ENCODE results near the gene KLHL30.

Gene KLHL30

GRCh38 chr2:238155051-238155760 lies 16.7 kb downstream of the KLHL30 start:
- 91 to 94% methylated on average over 19 of the region's 19 CpGs for WGBS, 2 experiments (ENCODE audit: insufficient coverage in 2 of 2)
- Histone ChIP-seq H3K4me1 (ENCODE audit: control insufficient read depth, insufficient read depth, low read length, poor library complexity, severe bottlenecking) (peaks cover 5% of the 10 kb centered on the region), H3K4me3 (ENCODE audit: extremely low read depth, insufficient read depth, low read length, poor library complexity, severe bottlenecking) (no peak overlapping the region), H3K9me3 (ENCODE audit: control insufficient read depth, low read length) (no peaks in the 10 kb centered on the region), H3K36me3 (ENCODE audit: control insufficient read depth, insufficient read depth, low read length) (no peaks in the 10 kb centered on the region), H3K27ac (ENCODE audit: low read depth, low read length, severe bottlenecking) (peak overlapping the region; percentile 36)

- Histone ChIP-seq H3K9me3 (ENCODE audit: control insufficient read depth, low read length) (no peaks in the 10 kb centered on the region), H3K4me3 (ENCODE audit: extremely low read depth, insufficient read depth, low read length, poor library complexity, severe bottlenecking) (no peak overlapping the region), H3K4me1 (ENCODE audit: control insufficient read depth, insufficient read depth, low read length, poor library complexity, severe bottlenecking) (peaks cover 5% of the 10 kb centered on the region), H3K27ac (ENCODE audit: low read depth, low read length, severe bottlenecking) (peak overlapping the region; percentile 36), H3K36me3 (ENCODE audit: control insufficient read depth, insufficient read depth, low read length) (no peaks in the 10 kb centered on the region)
- 81 to 86% methylated on average over 12 to 15 of the region's 18 CpGs for WGBS, 2 experiments (ENCODE audit: insufficient coverage in 2 of 2)
Observed at GRCh38 chr2:238155761-238156694, 17.6 kb downstream of the KLHL30 start.

DNA sequence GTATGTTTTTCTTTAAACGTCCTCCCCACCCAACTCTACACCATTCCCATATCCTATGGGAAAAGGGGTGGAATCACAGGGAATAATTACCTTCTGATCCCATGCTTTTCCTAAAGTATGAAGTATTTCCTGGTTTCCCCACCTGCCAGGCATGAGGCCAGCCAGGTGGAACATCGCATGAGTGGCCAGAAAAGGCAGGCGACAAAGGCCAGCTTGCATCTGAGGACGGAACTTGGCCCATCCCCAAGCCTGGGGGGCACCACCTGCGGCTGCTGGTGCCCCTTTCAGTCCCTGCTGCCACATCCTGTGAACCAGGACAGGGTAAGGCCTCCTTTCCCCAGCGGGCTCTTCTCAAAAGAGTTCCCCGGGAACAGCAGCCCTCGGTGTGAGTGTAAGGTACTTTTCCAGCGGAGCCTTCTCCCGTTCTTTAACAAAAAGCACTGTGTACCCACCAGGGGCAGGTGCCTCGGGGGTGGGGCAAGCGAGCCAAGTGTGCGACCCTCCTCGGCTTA lies 19.1 kb downstream of the KLHL30 start:
- Histone ChIP-seq H3K27ac (ENCODE audit: low read depth, low read length, severe bottlenecking) (no peak overlapping the region), H3K4me1 (ENCODE audit: control insufficient read depth, insufficient read depth, low read length, poor library complexity, severe bottlenecking) (no peaks in the 10 kb centered on the region), H3K4me3 (ENCODE audit: extremely low read depth, insufficient read depth, low read length, poor library complexity, severe bottlenecking) (no peak overlapping the region), H3K9me3 (ENCODE audit: control insufficient read depth, low read length) (no peaks in the 10 kb centered on the region), H3K36me3 (ENCODE audit: control insufficient read depth, insufficient read depth, low read length) (no peaks in the 10 kb centered on the region)
- 82 to 87% methylated on average over 12 to 13 of the region's 14 CpGs for WGBS, 2 experiments (ENCODE audit: insufficient coverage in 2 of 2)

GRCh38 chr2:238158018-238158508 lies 19.6 kb downstream of the KLHL30 start:
- Histone ChIP-seq H3K4me1 (ENCODE audit: control insufficient read depth, insufficient read depth, low read length, poor library complexity, severe bottlenecking) (no peaks in the 10 kb centered on the region), H3K4me3 (ENCODE audit: extremely low read depth, insufficient read depth, low read length, poor library complexity, severe bottlenecking) (no peak overlapping the region), H3K36me3 (ENCODE audit: control insufficient read depth, insufficient read depth, low read length) (no peaks in the 10 kb centered on the region), H3K9me3 (ENCODE audit: control insufficient read depth, low read length) (no peaks in the 10 kb centered on the region), H3K27ac (ENCODE audit: low read depth, low read length, severe bottlenecking) (no peak overlapping the region)
- 74 to 78% methylated on average over 10 to 21 of the region's 21 CpGs for WGBS, 2 experiments (ENCODE audit: insufficient coverage in 2 of 2)

DNA sequence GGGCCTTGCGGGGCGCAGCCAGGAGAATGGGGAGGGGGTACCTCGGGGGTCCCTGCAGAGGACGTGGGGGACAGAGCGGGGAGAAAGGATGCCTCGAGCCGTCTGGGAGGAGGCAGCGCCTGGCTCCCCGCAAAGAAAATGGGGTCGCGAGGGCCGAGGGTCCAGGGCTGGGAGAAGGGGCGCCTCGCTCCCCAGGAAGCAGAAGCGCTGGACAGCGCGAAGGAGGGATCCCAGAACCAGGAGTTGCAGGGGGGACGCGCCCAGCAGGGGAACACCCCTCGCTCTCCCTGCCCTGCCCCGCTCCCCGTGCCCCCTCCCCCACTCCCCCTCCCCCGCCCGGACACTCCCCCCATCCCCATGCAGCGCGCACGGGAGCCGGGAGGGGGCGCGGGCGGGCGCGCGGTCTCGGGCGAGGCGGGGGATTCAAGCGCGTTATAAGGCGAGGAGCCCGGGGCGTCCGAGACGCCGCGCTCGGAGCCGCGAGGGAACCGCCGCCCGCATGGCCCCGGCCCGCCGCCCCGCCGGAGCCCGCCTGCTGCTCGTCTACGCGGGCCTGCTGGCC lies 20.1 kb downstream of the KLHL30 start, which contains the start of gene ERFE:
Gene ERFE, plus strand, starts transcription at position 462 of the 562 bp plus-strand sequence. Its CDS starts 38 bp downstream, at position 500.
- Histone ChIP-seq H3K4me1 (ENCODE audit: control insufficient read depth, insufficient read depth, low read length, poor library complexity, severe bottlenecking) (no peaks in the 10 kb centered on the region), H3K27ac (ENCODE audit: low read depth, low read length, severe bottlenecking) (no peak within 1 kb of the TSS), H3K9me3 (ENCODE audit: control insufficient read depth, low read length) (no peaks in the 10 kb centered on the region), H3K4me3 (ENCODE audit: extremely low read depth, insufficient read depth, low read length, poor library complexity, severe bottlenecking) (peak within 1 kb of the TSS; percentile 29), H3K36me3 (ENCODE audit: control insufficient read depth, insufficient read depth, low read length) (no peaks in the 10 kb centered on the region)
- 10 to 37% methylated on average over 26 to 43 of the region's 61 CpGs for WGBS, 2 experiments (ENCODE audit: insufficient coverage in 2 of 2)

DNA sequence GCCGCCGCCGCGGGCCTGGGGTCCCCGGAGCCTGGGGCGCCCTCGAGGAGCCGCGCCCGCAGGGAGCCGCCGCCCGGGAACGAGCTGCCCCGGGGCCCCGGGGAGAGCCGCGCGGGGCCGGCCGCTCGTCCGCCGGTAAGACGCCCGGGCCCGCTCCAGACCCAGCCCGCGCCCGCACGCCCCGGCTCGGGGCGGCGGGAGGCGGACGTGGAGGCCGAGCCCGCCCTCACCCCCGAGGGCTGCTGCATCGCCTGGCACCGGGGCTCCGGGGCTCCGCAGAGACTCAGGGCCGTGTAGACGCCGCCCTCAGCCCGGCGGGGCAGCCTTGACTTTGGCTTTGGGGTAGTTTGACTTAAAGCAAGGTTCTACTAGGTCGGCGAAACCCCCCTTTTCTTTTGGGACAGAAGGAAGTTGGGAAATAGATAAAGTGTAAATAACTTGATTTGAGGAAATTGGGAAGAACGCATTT lies 20.6 kb downstream of the KLHL30 start:
- H3K36me3 ChIP-seq (ENCODE audit: control insufficient read depth, insufficient read depth, low read length): no peaks in the 10 kb centered on the region
- 3 to 4% methylated on average over 33 to 39 of the region's 52 CpGs for WGBS, 2 experiments (ENCODE audit: insufficient coverage in 2 of 2)
- no peak overlapping the region for H3K27ac ChIP-seq (ENCODE audit: low read depth, low read length, severe bottlenecking)
- peak overlapping the region; percentile 29 for H3K4me3 ChIP-seq (ENCODE audit: extremely low read depth, insufficient read depth, low read length, poor library complexity, severe bottlenecking)
- H3K4me1 ChIP-seq (ENCODE audit: control insufficient read depth, insufficient read depth, low read length, poor library complexity, severe bottlenecking): no peaks in the 10 kb centered on the region
- no peaks in the 10 kb centered on the region for H3K9me3 ChIP-seq (ENCODE audit: control insufficient read depth, low read length)

GRCh38 chr2:238159661-238160205 lies 21.3 kb downstream of the KLHL30 start:
- 69 to 76% methylated on average over 6 to 10 of the region's 10 CpGs for WGBS, 2 experiments (ENCODE audit: insufficient coverage in 2 of 2)
- no peak overlapping the region for H3K27ac ChIP-seq (ENCODE audit: low read depth, low read length, severe bottlenecking)
- no peaks in the 10 kb centered on the region for H3K4me1 ChIP-seq (ENCODE audit: control insufficient read depth, insufficient read depth, low read length, poor library complexity, severe bottlenecking)
- H3K9me3 ChIP-seq (ENCODE audit: control insufficient read depth, low read length): no peaks in the 10 kb centered on the region
- no peaks in the 10 kb centered on the region for H3K36me3 ChIP-seq (ENCODE audit: control insufficient read depth, insufficient read depth, low read length)
- H3K4me3 ChIP-seq (ENCODE audit: extremely low read depth, insufficient read depth, low read length, poor library complexity, severe bottlenecking): peak overlapping the region; percentile 29

GRCh38 chr2:238160206-238161129 lies 22.0 kb downstream of the KLHL30 start:
- Histone ChIP-seq H3K4me3 (ENCODE audit: extremely low read depth, insufficient read depth, low read length, poor library complexity, severe bottlenecking) (no peak overlapping the region), H3K36me3 (ENCODE audit: control insufficient read depth, insufficient read depth, low read length) (no peaks in the 10 kb centered on the region), H3K9me3 (ENCODE audit: control insufficient read depth, low read length) (no peaks in the 10 kb centered on the region), H3K4me1 (ENCODE audit: control insufficient read depth, insufficient read depth, low read length, poor library complexity, severe bottlenecking) (no peaks in the 10 kb centered on the region), H3K27ac (ENCODE audit: low read depth, low read length, severe bottlenecking) (no peak overlapping the region)
- WGBS, 2 experiments (ENCODE audit: insufficient coverage in 2 of 2): 79 to 84% methylated on average over 19 to 21 of the region's 23 CpGs

DNA sequence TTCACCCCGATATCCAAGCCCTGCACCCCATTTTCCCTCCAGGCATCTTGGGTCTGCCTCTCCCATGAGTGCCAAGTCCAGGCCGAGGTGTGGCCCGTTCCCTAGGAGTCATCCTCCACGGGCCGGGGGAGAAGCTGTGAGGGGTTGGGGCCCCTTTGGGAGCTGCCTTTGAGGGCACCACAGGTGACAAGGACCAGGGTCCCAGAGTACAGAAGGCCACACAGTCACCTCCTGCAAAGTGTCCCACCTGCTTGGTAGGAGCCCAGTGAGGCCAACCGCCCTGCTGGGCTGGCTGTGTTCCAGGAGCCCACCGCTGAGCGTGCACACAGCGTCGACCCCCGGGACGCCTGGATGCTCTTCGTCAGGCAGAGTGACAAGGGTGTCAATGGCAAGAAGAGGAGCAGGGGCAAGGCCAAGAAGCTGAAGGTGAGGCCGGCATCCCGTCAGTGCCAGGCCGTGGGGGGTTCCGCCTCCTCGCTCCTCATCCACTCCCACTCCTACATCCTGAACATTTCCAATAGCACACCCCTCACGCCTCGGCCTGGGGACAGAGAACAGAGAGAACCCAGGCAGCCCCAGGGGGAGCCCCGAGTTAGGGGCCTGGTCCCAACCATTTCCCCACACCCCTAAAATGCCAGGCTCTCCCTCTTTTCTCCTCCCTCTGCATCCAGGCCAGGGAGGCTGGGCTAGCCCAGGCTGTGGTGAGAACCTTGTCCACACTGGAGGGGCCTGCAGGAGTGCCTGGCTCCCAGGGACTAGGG lies 23.0 kb downstream of the KLHL30 start:
- Histone ChIP-seq H3K4me3 (ENCODE audit: extremely low read depth, insufficient read depth, low read length, poor library complexity, severe bottlenecking) (no peak overlapping the region), H3K4me1 (ENCODE audit: control insufficient read depth, insufficient read depth, low read length, poor library complexity, severe bottlenecking) (no peaks in the 10 kb centered on the region), H3K27ac (ENCODE audit: low read depth, low read length, severe bottlenecking) (no peak overlapping the region), H3K36me3 (ENCODE audit: control insufficient read depth, insufficient read depth, low read length) (no peaks in the 10 kb centered on the region), H3K9me3 (ENCODE audit: control insufficient read depth, low read length) (no peaks in the 10 kb centered on the region)
- WGBS, 2 experiments (ENCODE audit: insufficient coverage in 2 of 2): 82 to 89% methylated on average over 11 to 19 of the region's 21 CpGs

Measured in mesodermal cell (in vitro differentiated cells).